NCI-H226 (cell line): ENCODE results near the gene POLK.
"Not testable (repeated sequence)": the region's sequence is repeated elsewhere in the genome, so short reads cannot be mapped to it uniquely, and the experiment has no call there.

Experiments
- DNase-seq: peaks from one replicate; pipeline ENCODE4 v3.0.0-alpha.2; 2015

The POLK gene

DNA sequence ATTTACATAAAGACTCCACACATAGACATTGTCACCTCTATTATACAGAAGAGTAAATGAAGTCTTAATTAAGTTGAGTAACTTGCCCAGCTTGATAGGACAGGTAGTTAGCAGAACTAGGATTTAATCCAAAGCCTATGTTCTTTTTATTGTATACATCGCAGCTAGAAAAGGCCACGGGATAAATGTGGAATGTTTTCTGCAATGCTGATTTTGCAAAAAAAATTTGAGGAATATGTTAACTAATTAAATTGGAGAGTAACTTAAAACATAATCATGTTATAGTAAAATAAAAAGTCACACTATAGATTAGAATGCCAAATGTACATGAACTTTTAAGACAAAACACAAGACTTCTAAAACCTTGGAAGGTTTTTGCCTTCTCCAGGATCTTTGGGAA lies 41.1 kb downstream of the POLK start:
- DNase-seq = no peak

DNA sequence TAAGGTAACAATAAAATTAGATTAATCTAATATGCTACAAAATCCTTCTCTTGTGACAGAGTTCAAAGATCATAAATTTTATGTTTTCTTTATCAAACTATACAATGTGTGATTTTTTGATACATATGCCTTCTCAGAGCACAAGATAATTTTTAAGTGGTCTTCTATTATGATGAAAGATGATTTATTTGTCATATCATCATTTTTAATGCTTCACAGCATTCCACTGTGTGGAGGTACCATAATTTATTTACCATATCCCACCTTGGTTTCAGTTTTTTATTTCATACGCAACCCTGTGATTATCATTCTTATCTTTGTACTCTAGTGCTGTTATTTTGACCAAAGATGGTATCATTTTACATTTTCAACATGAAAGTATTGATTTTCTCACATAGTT lies 41.7 kb downstream of the POLK start:
- no peak for DNase-seq

- DNase-seq = no peak
Measured at GRCh38 chr5:75558221-75558620, 46.5 kb downstream of the POLK start.

DNA sequence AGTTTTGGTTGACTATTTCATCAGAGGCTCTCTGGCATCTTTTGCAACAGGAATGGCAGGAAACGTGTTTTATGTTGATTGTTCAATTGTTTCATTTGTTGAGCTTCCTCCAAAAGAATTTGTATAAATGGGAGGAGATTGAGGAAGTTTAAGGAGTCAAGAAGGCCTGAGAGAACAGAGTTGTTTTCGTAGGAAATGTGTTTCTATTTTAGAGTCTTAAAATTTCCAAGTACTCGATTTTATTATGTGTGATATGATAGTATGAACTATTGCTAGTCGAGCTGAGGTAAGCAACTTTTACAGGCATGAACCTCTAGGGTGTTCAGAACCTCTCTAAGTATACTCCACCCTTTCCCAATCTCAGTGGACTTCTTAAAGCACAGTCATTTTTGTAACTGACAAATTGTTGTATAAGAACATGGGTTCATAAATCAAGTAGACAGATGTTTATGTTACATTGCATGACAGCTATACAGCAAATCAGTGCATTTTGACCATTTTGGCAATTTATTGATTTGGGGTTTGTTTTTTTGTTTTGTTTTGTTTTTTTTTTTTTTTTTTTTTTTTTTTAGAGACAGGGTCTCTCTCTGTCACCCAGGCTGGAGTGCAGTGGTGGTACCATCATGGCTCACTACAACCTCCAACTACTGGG lies 47.4 kb downstream of the POLK start:
- no peak for DNase-seq

GRCh38 chr5:75560655-75561054 lies 49.0 kb downstream of the POLK start:
- DNase-seq = not testable (repeated sequence)

- peak; percentile 89 for DNase-seq
Measured at GRCh38 chr5:75565991-75566709, 54.5 kb downstream of the POLK start.

GRCh38 chr5:75566710-75567309 lies 55.1 kb downstream of the POLK start:
- peak; percentile 88 for DNase-seq

GRCh38 chr5:75567710-75568109 lies 56.0 kb downstream of the POLK start:
- DNase-seq = peak; percentile 62

GRCh38 chr5:75568202-75568601 lies 56.5 kb downstream of the POLK start:
- no peak for DNase-seq

- no peak for DNase-seq
Measured at GRCh38 chr5:75571547-75571946, 59.9 kb downstream of the POLK start.

DNA sequence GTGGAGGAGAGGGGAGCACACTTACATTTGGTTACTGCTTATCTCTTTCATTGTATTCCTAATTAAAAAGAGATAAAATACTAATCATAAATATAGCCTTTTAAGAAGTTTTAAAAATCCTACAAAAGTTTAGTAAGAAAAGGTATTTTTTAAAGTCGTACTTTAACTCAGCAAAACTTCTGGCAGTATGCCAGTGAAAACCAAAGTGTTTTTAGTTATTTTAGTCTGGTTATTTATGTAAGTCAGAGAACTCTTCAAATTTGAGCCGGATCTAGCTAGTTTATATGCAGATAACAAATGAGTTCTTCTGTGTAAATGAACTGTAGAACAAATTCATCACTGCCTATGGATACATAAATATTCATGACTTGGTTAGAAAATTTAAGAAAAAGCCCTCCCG lies 63.1 kb downstream of the POLK start:
- no peak for DNase-seq

DNA sequence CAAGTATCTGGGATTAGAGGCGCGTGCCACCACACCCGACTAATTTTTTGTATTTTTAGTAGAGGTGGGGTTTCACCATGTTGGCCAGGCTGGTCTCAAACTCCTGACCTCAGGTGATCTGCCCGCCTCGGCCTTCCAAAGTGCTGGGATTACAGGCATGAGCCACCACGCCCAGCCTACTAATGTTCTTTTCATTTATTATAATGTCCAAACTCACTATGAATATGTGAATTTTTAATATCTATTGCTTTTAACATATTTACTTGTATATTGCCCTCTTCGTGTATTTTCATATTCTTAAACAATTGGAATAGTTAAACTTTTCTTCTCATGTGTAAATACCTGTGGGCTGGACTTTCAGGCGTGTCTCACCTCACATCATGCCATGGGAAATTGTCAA lies 66.6 kb downstream of the POLK start:
- not testable (repeated sequence) for DNase-seq

- DNase-seq = no peak
Measured at GRCh38 chr5:75584641-75585040, 73.0 kb downstream of the POLK start.

DNA sequence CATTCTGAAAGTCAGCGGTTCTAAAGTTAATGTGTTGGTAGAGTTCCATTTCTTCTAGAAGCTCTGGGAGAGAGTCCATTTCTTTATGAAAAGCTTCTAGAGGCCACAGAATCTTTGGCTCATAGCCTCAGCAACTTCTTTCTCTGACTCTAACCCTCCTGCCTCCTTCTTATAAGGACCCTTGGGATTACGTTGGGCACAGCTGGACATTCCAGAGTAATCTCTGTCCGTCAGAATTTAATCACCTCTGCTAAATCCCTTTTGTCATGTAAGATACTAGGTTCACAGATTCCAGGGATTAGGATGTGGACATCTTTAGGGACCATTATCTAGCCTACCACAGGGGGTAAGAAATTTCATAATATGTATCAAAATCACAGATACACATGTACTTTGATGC lies 77.0 kb downstream of the POLK start:
- no peak for DNase-seq

DNA sequence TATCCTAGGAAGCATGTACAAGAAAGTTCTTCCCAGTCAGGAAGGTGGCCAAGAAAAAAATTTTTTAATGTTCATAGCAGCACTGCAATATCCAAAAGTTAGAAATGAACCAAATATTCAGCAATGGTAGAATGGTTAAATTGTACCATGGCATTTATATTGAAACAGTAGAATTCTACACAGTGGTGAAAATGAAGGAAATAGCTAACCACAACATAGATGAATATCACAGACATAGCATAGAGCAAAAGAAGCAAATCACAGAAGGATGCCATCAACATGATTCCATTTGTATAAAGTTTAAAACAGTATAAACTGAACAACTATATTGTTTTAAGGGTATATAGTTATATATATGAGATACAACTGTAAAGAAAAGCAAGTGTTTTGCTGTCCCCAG lies 88.8 kb downstream of the POLK start:
- DNase-seq = no peak

DNA sequence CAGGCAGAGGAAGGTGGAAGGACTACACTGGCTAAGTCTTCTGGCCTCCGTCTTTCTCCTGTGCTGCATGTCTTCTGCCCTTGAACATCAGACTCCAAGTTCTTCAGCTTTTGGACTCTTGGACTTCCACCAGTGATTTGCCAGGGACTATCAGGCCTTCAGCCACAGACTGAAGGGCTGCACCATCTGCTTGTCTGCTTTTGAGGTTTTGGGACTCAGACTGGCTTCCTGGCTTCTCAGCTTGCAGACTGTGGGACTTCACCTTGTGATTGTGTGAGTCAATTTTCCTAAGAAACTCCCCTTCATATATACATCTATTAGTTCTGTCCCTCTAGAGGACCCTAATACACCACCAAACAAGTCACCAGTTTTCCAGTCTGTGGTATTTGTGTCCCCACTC lies 89.9 kb downstream of the POLK start:
- peak; percentile 7 for DNase-seq

DNA sequence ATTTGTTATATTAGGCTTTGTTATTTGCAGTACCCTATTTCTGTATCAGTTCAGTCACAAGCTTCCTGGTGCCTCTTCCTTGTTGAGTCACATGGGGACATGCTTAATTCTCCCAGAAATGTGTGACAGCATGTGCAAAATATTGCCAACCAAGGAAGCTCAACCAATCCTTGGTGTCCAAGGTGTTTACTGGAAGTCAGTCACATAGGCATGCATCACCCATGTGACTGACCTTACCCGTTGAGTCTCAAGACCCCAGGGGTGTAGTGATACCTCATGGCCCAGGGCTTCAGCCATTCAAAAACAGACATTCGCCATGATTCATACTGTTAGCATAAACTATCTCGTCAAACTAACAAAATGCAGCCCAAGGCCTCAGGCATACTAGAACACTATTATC lies 90.3 kb downstream of the POLK start:
- DNase-seq = peak; percentile 96

DNA sequence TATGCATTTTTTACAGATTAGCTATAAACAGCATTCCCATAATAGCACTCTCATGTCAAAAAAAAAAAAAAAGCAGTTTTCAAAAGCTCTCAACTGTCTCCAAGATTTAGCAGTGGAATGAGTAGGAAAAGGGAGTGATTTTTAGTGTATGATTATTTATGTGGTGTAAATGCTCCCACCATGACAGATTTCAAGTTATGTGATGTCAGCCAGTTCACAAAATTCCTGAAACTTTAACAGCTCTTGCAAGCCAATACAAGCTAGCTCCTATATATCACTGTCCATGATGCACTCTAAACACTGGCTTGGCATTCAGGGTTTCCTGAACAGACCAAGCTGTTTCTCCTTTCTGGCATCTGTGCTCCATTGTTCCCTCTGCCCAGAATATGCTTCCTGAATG lies 91.7 kb downstream of the POLK start:
- peak; percentile 87 for DNase-seq

GRCh38 chr5:75603821-75604220 lies 92.1 kb downstream of the POLK start:
- DNase-seq = no peak

DNA sequence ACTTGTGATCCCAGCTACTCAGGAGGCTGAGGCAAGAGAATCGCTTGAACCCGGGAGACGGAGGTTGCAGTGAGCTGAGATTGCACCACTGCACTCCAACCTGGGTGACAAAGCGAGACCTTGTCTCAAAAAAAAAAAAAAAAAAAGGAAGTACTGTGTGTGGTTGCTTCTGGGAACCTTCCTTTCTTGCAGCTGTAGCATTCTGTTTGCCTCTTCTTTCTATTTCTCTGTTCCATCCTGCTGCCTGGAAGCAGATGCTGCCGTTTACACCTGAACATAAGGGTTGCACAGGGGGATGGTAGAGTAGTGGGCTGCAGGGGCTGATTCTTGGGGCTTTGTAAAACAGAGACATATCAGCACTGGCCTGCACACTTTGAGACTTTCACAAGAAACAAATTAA lies 95.7 kb downstream of the POLK start:
- not testable (repeated sequence) for DNase-seq

DNA sequence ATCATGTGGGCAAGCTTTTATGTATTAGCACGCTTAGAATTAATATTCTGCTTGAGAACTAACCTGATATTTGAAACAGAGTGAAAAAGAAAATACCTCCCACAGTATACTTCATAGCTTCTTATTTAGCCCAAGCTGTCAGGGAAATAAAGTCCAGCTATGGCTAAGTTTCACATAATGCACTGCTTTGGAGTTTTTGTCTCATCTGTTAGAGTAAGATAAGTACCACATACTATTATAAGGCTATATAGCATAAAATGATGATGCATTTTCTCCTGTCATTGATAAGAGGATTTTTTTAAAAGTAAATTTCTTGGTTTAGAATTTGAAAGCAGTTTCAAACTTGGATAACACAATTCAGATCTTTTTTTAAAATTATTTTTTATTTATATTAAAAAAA lies 97.2 kb downstream of the POLK start:
- DNase-seq = no peak

- no peak for DNase-seq
Measured at GRCh38 chr5:75610201-75610600, 98.5 kb downstream of the POLK start.

GRCh38 chr5:75610859-75611310 lies 99.2 kb downstream of the POLK start:
- not testable (repeated sequence) for DNase-seq
